K562 (cell line): ENCODE measurements around the gene PTPN7. TPM values are rescaled to one million over a fixed set of nuclear protein-coding genes. Genes with fewer than 3 reads are reported as not detected.

Experiments used
- ATAC-seq: fragments of 200-7000 bp; cut with Tn5 transposase; 3 replicates; pipeline ENCODE4 v1.9.1; 2020; ENCODE audit warnings: moderate library complexity
- BruUV-seq: library from RNA; stranded (reverse); fragments of 400-500 nt; replicated peaks from 2 replicates; lab custom pipeline; 2021; lab: Mats Ljungman, UMichigan
- CTCF ChIA-PET: fragments of 300-600 bp; formaldehyde crosslinking; extraction: SDS; loops from one replicate; lab custom pipeline; 2021; ENCODE audit warnings: low intra/inter-chr PET ratio; lab: Yijun Ruan, JAX
- POLR2A ChIA-PET: fragments of 300-600, 350-650 bp; sonication (Branson Sonifier 250); formaldehyde crosslinking; extraction: SDS; loops from one replicate; lab custom pipeline; 2021; ENCODE audit warnings: antibody characterized with exemption, inconsistent platforms; lab: Yijun Ruan, JAX
- DNase-seq, 4 experiments: peaks; one replicate each; pipeline versions ENCODE4 v3.0.0 to v3.0.0-alpha.2; 2011 to 2018; ENCODE audit warnings: low spot score in 3 of 4, mixed read lengths in 3 of 4; ENCODE audit errors: extremely low read depth in 1 of 4
- FAIRE-seq: peaks from 2 replicates; lab custom pipeline; 2011; peaks lifted over from hg19 to GRCh38; lab: Jason Lieb, UNC
- H2AFZ ChIP-seq: 2 replicates; pipeline ENCODE4 v1.6.0; 2011; ENCODE audit warnings: low read depth, low read length, control low read depth, inconsistent platforms
- H3K27ac ChIP-seq: fragments of 200-600 bp; 3 replicates; pipeline ENCODE4 v1.8.0; 2011; ENCODE audit warnings: low read depth, mild to moderate bottlenecking, control low read depth, inconsistent platforms, low read length, moderate library complexity, mixed read lengths; ENCODE audit errors: extremely low read depth
- H3K27me3 ChIP-seq, 2 experiments: fragments of 300-600 bp in 1 of 2; 2 replicates in 1 of 2; 3 replicates in 1 of 2; pipeline versions ENCODE4 v1.6.0 to v1.8.0; 2011; ENCODE audit warnings: inconsistent platforms in 2 of 2, low read length in 2 of 2, mild to moderate bottlenecking in 1 of 2, mixed read lengths in 1 of 2, moderate library complexity in 1 of 2; ENCODE audit not compliant: control insufficient read depth in 2 of 2, insufficient read depth in 2 of 2
- H3K36me3 ChIP-seq: fragments of 300-600 bp; 3 replicates; pipeline ENCODE4 v1.8.0; 2011; ENCODE audit warnings: mild to moderate bottlenecking, low read length, inconsistent platforms; ENCODE audit not compliant: control insufficient read depth, insufficient read depth
- H3K4me1 ChIP-seq, 2 experiments: fragments of 200-600 bp in 1 of 2; replicated peaks in 1 of 2; 2 replicates in 1 of 2; 3 replicates in 1 of 2; pipeline versions ENCODE4 v1.5.1 to v1.8.0; 2011; ENCODE audit warnings: inconsistent platforms in 2 of 2, low read length in 2 of 2, mild to moderate bottlenecking in 1 of 2, mixed read lengths in 1 of 2, moderate library complexity in 1 of 2; ENCODE audit not compliant: control insufficient read depth in 2 of 2, insufficient read depth in 2 of 2
- H3K4me2 ChIP-seq: 2 replicates; pipeline ENCODE4 v1.6.1; 2011; ENCODE audit warnings: low read length, control low read depth, inconsistent platforms, mixed read lengths; ENCODE audit not compliant: insufficient read depth
- H3K4me3 ChIP-seq: fragments of 200-600 bp; sonication (generic), shearing (Covaris generic); 2 replicates; pipeline ENCODE4 v1.5.1; 2016; ENCODE audit warnings: control low read depth, inconsistent platforms
- H3K79me2 ChIP-seq: fragments of 200-600 bp; 3 replicates; pipeline ENCODE4 v1.8.0; 2011; ENCODE audit warnings: low read length, inconsistent platforms; ENCODE audit not compliant: control insufficient read depth, insufficient read depth
- H3K9ac ChIP-seq, 2 experiments: 2 replicates each; pipeline versions ENCODE4 v1.6.0 to v1.6.1; 2011; ENCODE audit warnings: low read depth in 2 of 2, low read length in 2 of 2, control low read depth in 1 of 2, inconsistent platforms in 1 of 2, mild to moderate bottlenecking in 1 of 2, mixed read lengths in 1 of 2; ENCODE audit not compliant: insufficient read depth in 1 of 2
- H3K9me1 ChIP-seq: one replicate; pipeline ENCODE4 v1.6.0; 2011; ENCODE audit warnings: inconsistent platforms, mild to moderate bottlenecking, low read length, moderate library complexity; ENCODE audit not compliant: control insufficient read depth, insufficient read depth
- H3K9me3 ChIP-seq: replicated peaks from 2 replicates; pipeline ENCODE4 v1.5.1; 2011; ENCODE audit warnings: low read depth, low read length, inconsistent platforms; ENCODE audit not compliant: control insufficient read depth, insufficient read depth
- H4K20me1 ChIP-seq: replicated peaks from 2 replicates; pipeline ENCODE4 v1.6.1; 2011; ENCODE audit warnings: low read length, inconsistent platforms, mixed read lengths; ENCODE audit not compliant: control insufficient read depth, insufficient read depth
- ARID2 ChIP-seq: fragments of 450-650 bp; IDR thresholded peaks from 2 replicates; pipeline ENCODE4 v1.6.1; 2017; ENCODE audit warnings: antibody characterized with exemption, mild to moderate bottlenecking
- CC2D1A ChIP-seq: fragments of 450-650 bp; IDR thresholded peaks from 2 replicates; pipeline ENCODE4 v1.6.1; 2017; ENCODE audit warnings: mild to moderate bottlenecking
- E2F8 ChIP-seq: fragments of 450-650 bp; IDR thresholded peaks from 2 replicates; pipeline ENCODE4 v1.7.1; 2018; ENCODE audit warnings: mild to moderate bottlenecking, low read depth; ENCODE audit not compliant: partially characterized antibody
- ERF ChIP-seq: fragments of 450-650 bp; formaldehyde crosslinking; IDR thresholded peaks from 2 replicates; pipeline ENCODE4 v1.4.0; 2020; ENCODE audit warnings: mild to moderate bottlenecking, mixed read lengths
- POLR2AphosphoS5 ChIP-seq: IDR thresholded peaks from 2 replicates; pipeline ENCODE4 v1.6.1; 2011; ENCODE audit warnings: mild to moderate bottlenecking, low read depth, low read length, moderate library complexity; ENCODE audit not compliant: control insufficient read depth, insufficient read depth
- RAD21 ChIP-seq, 2 experiments: fragments of 250-450 bp in 1 of 2; fragments of 450-650 bp in 1 of 2; sonication (Bioruptor Pico) in 1 of 2; formaldehyde crosslinking in 1 of 2; IDR thresholded peaks in 1 of 2; conservative IDR thresholded peaks in 1 of 2; 2 replicates each; pipeline versions ENCODE4 v1.4.0 to v1.8.0; 2020 to 2022; ENCODE audit warnings: mild to moderate bottlenecking in 2 of 2, moderate library complexity in 1 of 2
- SMC3 ChIP-seq: conservative IDR thresholded peaks from 2 replicates; pipeline ENCODE4 v1.6.1; 2011; ENCODE audit warnings: low read depth, low read length, improper control_type of control experiment; ENCODE audit not compliant: insufficient read depth
- ZFPM2 ChIP-seq: fragments of 250-450 bp; sonication (Bioruptor Pico); IDR thresholded peaks from 2 replicates; pipeline ENCODE4 v1.5.1; 2022; ENCODE audit warnings: mild to moderate bottlenecking
- WGBS: fragments of 100-300 bp; shearing (Covaris generic); methylation state at CpG from one replicate; pipeline ENCODE4 v1.1.6; 2016; ENCODE audit warnings: low coverage, mixed read lengths; ENCODE audit not compliant: insufficient coverage; ENCODE audit errors: missing lambda C conversion rate; 5-methylcytosine and 5-hydroxymethylcytosine counted together
- in situ Hi-C: fragments of 300-500 bp; cut with MboI; formaldehyde crosslinking; loops from 4 replicates; pipeline ENCODE4 v1.15.0; 2018; ENCODE audit warnings: inconsistent platforms, mixed read lengths
- intact Hi-C: fragments of 100-400 bp; cut with micrococcal nuclease; formaldehyde crosslinking; loops from 2 replicates; pipeline ENCODE4 v1.14.2; 2022
- polyA plus RNA-seq, 8 experiments: library from polyadenylated mRNA; depleted of rRNA in 4 of 8; stranded (reverse) in 5 of 8; unstranded in 3 of 8; fragments of >200 nt; fragmentation: Nextera tagmentation in 2 of 8; fragmentation: Illumina TruSeq in 1 of 8; extraction: Ambion mirVana in 2 of 8; extraction: Trizol in 1 of 8; gene quantifications; 2 replicates each; pipeline versions ENCODE4 v1.2.1 to v1.2.3, GENCODE V29; 2011 to 2014; ENCODE audit warnings: inconsistent platforms in 1 of 8, missing spikeins in 1 of 8
- total RNA-seq, 7 experiments: library from RNA; depleted of rRNA in 6 of 7; stranded (reverse); fragments of >200 nt in 6 of 7; fragmentation: Illumina TruSeq in 2 of 7; extraction: Trizol in 2 of 7; gene quantifications; 2 replicates each; pipeline versions ENCODE4 v1.2.1 to v1.2.3, GENCODE V29; 2011 to 2021; ENCODE audit warnings: low replicate concordance in 1 of 7
- TF ChIP-seq, protein P1 (sequence below), 2 experiments: fragments of 450-650 bp in 1 of 2; sonication (generic) in 1 of 2; formaldehyde crosslinking in 1 of 2; IDR thresholded peaks in 1 of 2; conservative IDR thresholded peaks in 1 of 2; 2 replicates each; pipeline versions ENCODE4 v1.6.1 to v1.8.1; 2016 to 2023; ENCODE audit warnings: mild to moderate bottlenecking in 2 of 2, moderate library complexity in 2 of 2, inconsistent platforms in 1 of 2, missing genetic modification reagents in 1 of 2
- TF ChIP-seq, protein P2 (sequence below): fragments of 200-800 bp; sonication (Bioruptor generic); IDR thresholded peaks from 2 replicates; pipeline ENCODE4 v1.6.1; 2016; ENCODE audit warnings: missing genetic modification characterization, missing compliant biosample characterization

PTPN7 gene
- total and polyA plus RNA-seq, 9 of the 15 experiments (the other 6 are each of a cell fraction or from before 2014, with no cell fraction given): 18.7 to 144 (median 120) TPM

DNA sequence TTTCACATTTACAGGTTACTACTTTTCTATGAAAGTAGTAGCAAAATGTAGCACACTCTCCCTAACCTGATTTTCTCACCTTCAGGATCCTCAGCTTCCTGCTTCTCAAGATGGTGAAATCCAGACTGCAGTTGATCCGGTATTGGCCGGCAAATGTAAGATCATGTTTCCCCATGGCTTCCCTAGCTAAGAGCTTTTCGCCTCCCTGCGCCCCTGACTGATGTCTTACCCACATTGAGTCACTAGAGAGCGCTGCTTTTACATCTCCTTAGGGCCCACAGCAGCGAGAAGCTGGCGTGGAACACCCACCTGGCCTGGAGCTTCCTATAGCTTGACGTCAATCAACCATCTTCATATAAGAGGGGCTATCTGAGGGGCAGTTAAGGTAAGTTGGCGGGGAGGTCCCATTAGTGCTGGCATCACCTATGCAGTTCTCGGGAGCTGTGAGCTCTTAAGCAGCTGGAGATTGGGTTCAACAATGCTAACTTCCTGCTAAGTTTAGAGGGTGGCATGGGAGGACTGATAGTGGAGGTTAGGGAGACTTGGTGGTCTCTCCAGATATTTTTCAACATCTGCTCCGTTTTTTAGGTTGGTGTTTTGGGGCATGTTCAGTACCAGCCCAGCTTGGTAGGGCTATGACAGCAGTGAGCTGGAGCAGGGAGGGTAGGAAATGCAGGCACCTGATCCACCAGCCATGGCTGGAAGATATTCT is 5.5 kb downstream of the PTPN7 start:
- DNase-seq: peak; percentile 60 to 84 (median 66)
- Histone ChIP-seq H3K9ac (peak overlapping the region; percentile 12 to 57; a peak in 1 of 4 replicates), H3K79me2 (peaks cover 57% of the 10 kb centered on the region), H3K9me1 (no peaks in the 10 kb centered on the region), H4K20me1 (no peaks in the 10 kb centered on the region), H3K36me3 (peaks cover 90% of the 10 kb centered on the region), H3K9me3 (no peaks in the 10 kb centered on the region), H3K27ac (peak overlapping the region; percentile 27; the same call in 2 of the 3 replicates), H3K4me2 (no peak overlapping the region; the same call in 1 of the 2 replicates), H3K4me1 (peaks cover 39 to 61% of the 10 kb centered on the region in 2 experiments), H2AFZ (peak overlapping the region; percentile 4; the same call in 1 of the 2 replicates), H3K27me3 (no peaks in the 10 kb centered on the region), H3K4me3 (no peak overlapping the region)
- BruUV-seq: no TSS peak
- intact Hi-C loops (loop anchor here (1.0 to 10.0 kb wide), 3 partner anchors 29 to 650 kb away; partner anchors contain the start of gene KDM5B), in situ Hi-C loops (no loop called here)
- FAIRE-seq: peak; percentile 89
- ChIA-PET CTCF (interaction anchor here (0.7 to 1.0 kb wide), 3 partner anchors 161 to 326 kb away, joined by 3 to 4 read pairs (median 3); no protein-coding TSS in a partner anchor), POLR2A (interaction anchor here (0.6 to 4.5 kb wide), 8 partner anchors 8 to 326 kb away, joined by 3 to 49 read pairs (median 4); partner anchors contain the start of gene ARL8A)
- WGBS: 45% methylated on average over 11 of the region's 11 CpGs
- peak; percentile 77 for ATAC-seq
- TF ChIP-seq POLR2AphosphoS5 (peak; percentile 31; the same call in 1 of the 2 replicates), ERF (0 out of 2 replicates have a peak, but pooled peaks have one; percentile 41), CC2D1A (0 out of 2 replicates have a peak, but pooled peaks have one; percentile 54), ZFPM2 (CRISPR knock-in tag) (no peak), RAD21 (CRISPR knock-in tag; conservative IDR thresholded peaks at IDR 0.05 in 1 of 2, IDR thresholded peaks at IDR 0.05 in 1 of 2) (peak; percentile 51 to 77; a peak in 3 of 4 replicates), E2F8 (peak; percentile 12), SMC3 (peak; percentile 69), ARID2 (no peak)
- TF ChIP-seq, protein P1, sequence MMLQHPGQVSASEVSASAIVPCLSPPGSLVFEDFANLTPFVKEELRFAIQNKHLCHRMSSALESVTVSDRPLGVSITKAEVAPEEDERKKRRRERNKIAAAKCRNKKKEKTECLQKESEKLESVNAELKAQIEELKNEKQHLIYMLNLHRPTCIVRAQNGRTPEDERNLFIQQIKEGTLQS (IDR thresholded peaks at IDR 0.05): no peak
- TF ChIP-seq, protein P1 (CRISPR knock-in tag; conservative IDR thresholded peaks at IDR 0.05): no peak
- TF ChIP-seq, protein P2, sequence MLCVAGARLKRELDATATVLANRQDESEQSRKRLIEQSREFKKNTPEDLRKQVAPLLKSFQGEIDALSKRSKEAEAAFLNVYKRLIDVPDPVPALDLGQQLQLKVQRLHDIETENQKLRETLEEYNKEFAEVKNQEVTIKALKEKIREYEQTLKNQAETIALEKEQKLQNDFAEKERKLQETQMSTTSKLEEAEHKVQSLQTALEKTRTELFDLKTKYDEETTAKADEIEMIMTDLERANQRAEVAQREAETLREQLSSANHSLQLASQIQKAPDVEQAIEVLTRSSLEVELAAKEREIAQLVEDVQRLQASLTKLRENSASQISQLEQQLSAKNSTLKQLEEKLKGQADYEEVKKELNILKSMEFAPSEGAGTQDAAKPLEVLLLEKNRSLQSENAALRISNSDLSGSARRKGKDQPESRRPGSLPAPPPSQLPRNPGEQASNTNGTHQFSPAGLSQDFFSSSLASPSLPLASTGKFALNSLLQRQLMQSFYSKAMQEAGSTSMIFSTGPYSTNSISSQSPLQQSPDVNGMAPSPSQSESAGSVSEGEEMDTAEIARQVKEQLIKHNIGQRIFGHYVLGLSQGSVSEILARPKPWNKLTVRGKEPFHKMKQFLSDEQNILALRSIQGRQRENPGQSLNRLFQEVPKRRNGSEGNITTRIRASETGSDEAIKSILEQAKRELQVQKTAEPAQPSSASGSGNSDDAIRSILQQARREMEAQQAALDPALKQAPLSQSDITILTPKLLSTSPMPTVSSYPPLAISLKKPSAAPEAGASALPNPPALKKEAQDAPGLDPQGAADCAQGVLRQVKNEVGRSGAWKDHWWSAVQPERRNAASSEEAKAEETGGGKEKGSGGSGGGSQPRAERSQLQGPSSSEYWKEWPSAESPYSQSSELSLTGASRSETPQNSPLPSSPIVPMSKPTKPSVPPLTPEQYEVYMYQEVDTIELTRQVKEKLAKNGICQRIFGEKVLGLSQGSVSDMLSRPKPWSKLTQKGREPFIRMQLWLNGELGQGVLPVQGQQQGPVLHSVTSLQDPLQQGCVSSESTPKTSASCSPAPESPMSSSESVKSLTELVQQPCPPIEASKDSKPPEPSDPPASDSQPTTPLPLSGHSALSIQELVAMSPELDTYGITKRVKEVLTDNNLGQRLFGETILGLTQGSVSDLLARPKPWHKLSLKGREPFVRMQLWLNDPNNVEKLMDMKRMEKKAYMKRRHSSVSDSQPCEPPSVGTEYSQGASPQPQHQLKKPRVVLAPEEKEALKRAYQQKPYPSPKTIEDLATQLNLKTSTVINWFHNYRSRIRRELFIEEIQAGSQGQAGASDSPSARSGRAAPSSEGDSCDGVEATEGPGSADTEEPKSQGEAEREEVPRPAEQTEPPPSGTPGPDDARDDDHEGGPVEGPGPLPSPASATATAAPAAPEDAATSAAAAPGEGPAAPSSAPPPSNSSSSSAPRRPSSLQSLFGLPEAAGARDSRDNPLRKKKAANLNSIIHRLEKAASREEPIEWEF (CRISPR knock-in tag): 0 out of 2 replicates have a peak, but pooled peaks have one; percentile 17
